Measurements from ENCODE around the gene NUDT3.

DNA sequence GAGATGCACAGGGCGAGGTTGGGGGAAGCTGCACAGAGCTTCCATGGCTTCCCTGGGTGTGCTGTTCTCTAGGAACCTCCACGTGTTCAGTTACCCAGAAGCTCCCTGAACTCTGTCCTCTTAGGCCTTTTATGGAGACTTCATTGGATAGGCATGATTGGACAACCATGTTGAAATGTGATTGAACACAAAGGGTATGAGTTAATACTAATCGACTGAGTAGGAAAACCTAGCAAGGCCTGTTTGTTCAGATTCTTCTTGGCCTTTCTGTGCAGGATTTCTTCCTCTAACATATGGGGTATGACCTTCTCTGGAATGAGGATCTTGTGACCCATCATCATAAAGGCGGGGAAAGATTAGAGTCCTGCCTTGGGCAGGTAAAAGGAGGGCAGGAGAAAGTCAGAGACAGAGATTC, 73.0 kb downstream of the NUDT3 start:
- TF ChIP-seq, protein P1, sequence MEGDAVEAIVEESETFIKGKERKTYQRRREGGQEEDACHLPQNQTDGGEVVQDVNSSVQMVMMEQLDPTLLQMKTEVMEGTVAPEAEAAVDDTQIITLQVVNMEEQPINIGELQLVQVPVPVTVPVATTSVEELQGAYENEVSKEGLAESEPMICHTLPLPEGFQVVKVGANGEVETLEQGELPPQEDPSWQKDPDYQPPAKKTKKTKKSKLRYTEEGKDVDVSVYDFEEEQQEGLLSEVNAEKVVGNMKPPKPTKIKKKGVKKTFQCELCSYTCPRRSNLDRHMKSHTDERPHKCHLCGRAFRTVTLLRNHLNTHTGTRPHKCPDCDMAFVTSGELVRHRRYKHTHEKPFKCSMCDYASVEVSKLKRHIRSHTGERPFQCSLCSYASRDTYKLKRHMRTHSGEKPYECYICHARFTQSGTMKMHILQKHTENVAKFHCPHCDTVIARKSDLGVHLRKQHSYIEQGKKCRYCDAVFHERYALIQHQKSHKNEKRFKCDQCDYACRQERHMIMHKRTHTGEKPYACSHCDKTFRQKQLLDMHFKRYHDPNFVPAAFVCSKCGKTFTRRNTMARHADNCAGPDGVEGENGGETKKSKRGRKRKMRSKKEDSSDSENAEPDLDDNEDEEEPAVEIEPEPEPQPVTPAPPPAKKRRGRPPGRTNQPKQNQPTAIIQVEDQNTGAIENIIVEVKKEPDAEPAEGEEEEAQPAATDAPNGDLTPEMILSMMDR (IDR thresholded peaks at IDR 0.05; ENCODE audit: low read length), result no peak
- no peak for TF ChIP-seq EZH2 (IDR thresholded peaks at IDR 0.05; ENCODE audit: borderline replicate concordance, low read length)

Measured in OCI-LY1 (cell line).